Psoas muscle (tissue), 8 donors: ENCODE data around the gene CEP350. TPM values are rescaled to one million over a fixed set of nuclear protein-coding genes. Genes with fewer than 3 reads are reported as not detected.
A peak's percentile ranks its signal among the peaks of the same experiment; 100 is the strongest.

Source experiments
- ATAC-seq, 4 donors: fragments of 200-7000 bp; cut with Tn5 transposase; one replicate each; pipeline ENCODE4 v1.9.1; 2020; ENCODE audit warnings: moderate library complexity in 3 of 4, mild to moderate bottlenecking in 2 of 4
- DNase-seq, 2 donors: peaks; one replicate each; pipeline ENCODE4 v3.0.0-alpha.2; 2020
- H3K27ac ChIP-seq: fragments of 200-600 bp; one replicate; pipeline ENCODE4 v1.8.0; 2022
- H3K27me3 ChIP-seq, 3 donors: fragments of 200-600 bp in 1 of 3; one replicate each; pipeline versions ENCODE4 v1.6.1 to v1.8.0; 2013 to 2022; ENCODE audit warnings: low read length in 2 of 3, mild to moderate bottlenecking in 2 of 3, moderate library complexity in 1 of 3; ENCODE audit not compliant: insufficient read depth in 3 of 3
- H3K36me3 ChIP-seq, 2 donors: fragments of 200-600 bp in 1 of 2; one replicate each; pipeline versions ENCODE4 v1.6.1 to v1.8.0; 2013 to 2022; ENCODE audit warnings: low read depth in 1 of 2, mild to moderate bottlenecking in 1 of 2, moderate library complexity in 1 of 2; ENCODE audit not compliant: insufficient read depth in 1 of 2
- H3K4me1 ChIP-seq: fragments of 200-600 bp; one replicate; pipeline ENCODE4 v1.8.0; 2022
- H3K4me3 ChIP-seq: fragments of 200-600 bp; one replicate; pipeline ENCODE4 v1.8.0; 2022; ENCODE audit warnings: mild to moderate bottlenecking
- H3K9me3 ChIP-seq: fragments of 200-600 bp; one replicate; pipeline ENCODE4 v1.8.0; 2022
- CTCF ChIP-seq: fragments of 200-600 bp; IDR thresholded peaks from one replicate; pipeline ENCODE4 v1.8.0; 2022; ENCODE audit warnings: antibody characterized with exemption
- WGBS, 3 donors: extraction: QIAGEN DNeasy Blood & Tissue Kit; methylation state at CpG; one replicate each; pipeline versions ENCODE4 v1.1.6 to v1.1.7; 2013; 5-methylcytosine and 5-hydroxymethylcytosine counted together
- intact Hi-C, 2 donors: fragments of 100-400 bp; cut with DNase I; formaldehyde crosslinking; loops; one replicate each; pipeline versions ENCODE4 v1.11.0 to v1.14.2; 2022
- polyA plus RNA-seq, 3 donors: library from polyadenylated mRNA; stranded (reverse); fragments of 200-250 nt; gene quantifications; one replicate each; pipeline ENCODE4 v1.2.3, GENCODE V29; 2013
- total RNA-seq, 4 donors: library from RNA; stranded (reverse); fragmentation: NEBNext Ultra II Directional in 2 of 4; extraction: Animal tissue kit (Norgen Biotek cat#: 25700) in 2 of 4; gene quantifications; one replicate each; pipeline versions ENCODE4 v1.2.1 to v1.2.4, GENCODE V29; 2021 to 2023
- donor health status: healthy with polysubstance abuse.
- donor health status: DM: no; HTN: no; CAD: no; lungs with moderate emphysema.
- donor health status: Bipolar disorder and iron deficiency.
- donor health status: healthy.
- donor health status: DM: yes; HTN: yes; CAD: no.
- donor health status: DM: no; HTN: no; CAD: no.
- donor health status: DM: no; HTN: no; CAD: no.
- donor health status: DM: yes; HTN: yes; CAD: no.

Gene CEP350
- total and polyA plus RNA-seq, 7 donors, result 5.1 to 65.3 (median 52.8) TPM

GRCh38 chr1:180065408-180065807, 110.8 kb downstream of the CEP350 start:
- intact Hi-C loops, result no loop called here
- DNase-seq (no peak), ATAC-seq (no peak)
- Histone ChIP-seq H3K36me3 (peaks cover 0 to 100% of the 10 kb centered on the region in 2 donors), H3K9me3 (no peaks in the 10 kb centered on the region), H3K27ac (no peak overlapping the region), H3K4me3 (no peak overlapping the region), H3K27me3 (no peaks in the 10 kb centered on the region), H3K4me1 (no peaks in the 10 kb centered on the region)
- TF ChIP-seq CTCF, result no peak
- WGBS, 3 donors, result 87 to 94% (median 91%) methylated on average over 4 of the region's 4 CpGs

GRCh38 chr1:180066150-180066549, 111.5 kb downstream of the CEP350 start:
- DNase-seq, result no peak
- ATAC-seq, result no peak
- Histone ChIP-seq H3K9me3 (no peaks in the 10 kb centered on the region), H3K4me3 (no peak overlapping the region), H3K27ac (no peak overlapping the region), H3K36me3 (peaks cover 0 to 96% of the 10 kb centered on the region in 2 donors), H3K4me1 (no peaks in the 10 kb centered on the region), H3K27me3 (no peaks in the 10 kb centered on the region)
- WGBS, 3 donors, result 64 to 82% (median 80%) methylated on average over 3 of the region's 3 CpGs
- TF ChIP-seq CTCF, result no peak
- intact Hi-C loops, result no loop called here

GRCh38 chr1:180070286-180070685, 115.7 kb downstream of the CEP350 start:
- intact Hi-C loops, result loop anchor here in 1 of 2 donors (10.0 kb wide), 2 partner anchors 45 to 165 kb away; no protein-coding TSS in a partner anchor
- no peak overlapping the region for H3K4me3 ChIP-seq
- WGBS, 3 donors, result 78 to 81% (median 79%) methylated on average over 6 of the region's 6 CpGs
- H3K4me1 ChIP-seq, result no peaks in the 10 kb centered on the region
- H3K27ac ChIP-seq, result no peak overlapping the region
- peaks cover 0 to 89% of the 10 kb centered on the region in 2 donors for H3K36me3 ChIP-seq
- no peaks in the 10 kb centered on the region for H3K9me3 ChIP-seq
- ATAC-seq (no peak), DNase-seq (no peak)
- no peak for TF ChIP-seq CTCF
- H3K27me3 ChIP-seq, result no peaks in the 10 kb centered on the region

GRCh38 chr1:180071759-180072158, 117.1 kb downstream of the CEP350 start:
- ATAC-seq (no peak), DNase-seq (no peak)
- Histone ChIP-seq H3K36me3 (peaks cover 0 to 89% of the 10 kb centered on the region in 2 donors), H3K9me3 (no peaks in the 10 kb centered on the region), H3K27me3 (no peaks in the 10 kb centered on the region), H3K4me1 (no peaks in the 10 kb centered on the region), H3K27ac (no peak overlapping the region), H3K4me3 (no peak overlapping the region)
- 91 to 94% (median 92%) methylated on average over 5 of the region's 5 CpGs for WGBS, 3 donors
- TF ChIP-seq CTCF, result no peak
- intact Hi-C loops, result loop anchor here in 1 of 2 donors (10.0 kb wide), 2 partner anchors 47 to 167 kb away; no protein-coding TSS in a partner anchor

- intact Hi-C loops, result loop anchor here in 1 of 2 donors (5.0 to 10.0 kb wide), 2 partner anchors 58 to 166 kb away; no protein-coding TSS in a partner anchor
- Histone ChIP-seq H3K4me1 (no peaks in the 10 kb centered on the region), H3K27ac (peak overlapping the region; percentile 9), H3K4me3 (no peak overlapping the region), H3K9me3 (no peaks in the 10 kb centered on the region), H3K27me3 (no peaks in the 10 kb centered on the region), H3K36me3 (peaks cover 6 to 100% of the 10 kb centered on the region in 2 donors)
- no peak for TF ChIP-seq CTCF
- no peak for DNase-seq
- ATAC-seq, result peak; percentile 40 to 76 (median 68)
- whole genome bisulfite sequencing, 3 donors, result 88 to 97% (median 93%) methylated on average over 1 of the region's 1 CpG
Measured at GRCh38 chr1:180080439-180080838, 125.8 kb downstream of the CEP350 start.
